GM23248 (cell line): Measurements from ENCODE around the gene NDFIP2.

Experiments used
- EZH2 ChIP-seq: fragments of 200-600 bp; sonication (generic); IDR thresholded peaks from 2 replicates; pipeline ENCODE4 v1.6.1; 2018; ENCODE audit warnings: antibody characterized with exemption, mild to moderate bottlenecking; ENCODE audit not compliant: insufficient read depth, poor library complexity, severe bottlenecking
- EZH2phosphoT487 ChIP-seq: fragments of 200-600 bp; sonication (generic); IDR thresholded peaks from 2 replicates; pipeline ENCODE4 v1.6.1; 2018; ENCODE audit warnings: antibody characterized with exemption, moderate library complexity, mild to moderate bottlenecking, low read depth; ENCODE audit not compliant: insufficient read depth

DNA sequence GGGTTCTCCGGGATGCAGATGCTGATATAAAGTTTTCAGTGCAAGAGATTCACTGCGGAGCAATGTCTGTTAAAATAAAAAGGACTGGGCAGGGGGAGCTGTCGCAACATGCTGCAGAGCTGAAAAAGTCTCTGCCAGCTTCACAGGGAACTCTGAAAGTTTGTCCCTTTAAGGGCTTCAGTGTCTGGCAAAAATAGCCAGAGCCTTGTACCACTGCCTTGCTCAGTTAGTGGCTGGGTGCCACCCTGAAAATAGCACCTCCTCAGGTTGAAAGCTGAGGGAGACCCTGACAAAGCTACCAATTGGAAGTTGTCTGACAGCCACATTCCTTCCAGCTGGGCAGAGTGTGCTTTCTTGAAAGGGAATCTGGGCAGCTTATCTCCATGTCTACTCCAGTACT lies 3.0 kb upstream of the NDFIP2 start:
- TF ChIP-seq EZH2 (no peak), EZH2phosphoT487 (no peak)
